Measurements from ENCODE around the gene SCUBE1.

Gene SCUBE1

DNA sequence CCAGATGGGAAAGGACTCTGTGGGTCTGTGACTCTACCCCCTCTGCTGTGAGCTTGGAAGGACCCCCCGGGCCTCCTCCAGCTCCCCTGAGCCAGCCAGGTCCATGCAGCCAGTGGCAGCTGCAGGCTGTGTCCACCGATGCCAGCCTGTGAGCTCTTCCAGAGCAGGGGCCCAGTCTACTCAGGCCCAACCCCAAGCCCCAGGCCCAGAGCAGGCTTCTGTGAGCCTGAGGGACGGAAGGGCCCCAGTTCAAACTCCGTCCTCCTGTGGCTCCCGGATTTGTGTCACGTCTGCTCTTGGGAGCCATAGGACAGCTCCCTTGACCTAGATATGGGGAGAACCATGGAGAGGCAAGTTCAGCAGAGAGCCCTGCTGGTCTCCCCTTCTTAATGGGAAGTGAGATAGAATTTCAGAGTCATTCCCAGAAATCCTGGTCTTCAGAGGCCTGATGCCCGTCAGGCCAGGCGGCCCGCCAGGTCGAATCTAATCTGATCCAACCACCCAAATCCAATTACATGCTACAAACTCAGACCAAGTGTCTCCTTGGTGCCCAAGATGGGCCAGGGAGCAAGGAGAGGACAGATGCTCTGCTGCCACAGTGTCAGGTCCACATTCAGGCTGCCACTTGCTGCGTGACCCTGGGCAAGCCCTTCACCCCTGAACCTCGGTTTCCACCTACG, 75.1 kb downstream of the SCUBE1 start:
- Mint-ChIP-seq H3K36me3 (ENCODE audit: low read depth) (no peaks in the 10 kb centered on the region), H3K4me1 (ENCODE audit: low read depth) (peaks cover 18% of the 10 kb centered on the region), H3K27me3 (peaks cover 20% of the 10 kb centered on the region), H3K27ac (no peak overlapping the region), H3K9me3 (no peaks in the 10 kb centered on the region), H3K4me3 (no peak overlapping the region)
- intact Hi-C loops (cut with micrococcal nuclease) = no loop called here

DNA sequence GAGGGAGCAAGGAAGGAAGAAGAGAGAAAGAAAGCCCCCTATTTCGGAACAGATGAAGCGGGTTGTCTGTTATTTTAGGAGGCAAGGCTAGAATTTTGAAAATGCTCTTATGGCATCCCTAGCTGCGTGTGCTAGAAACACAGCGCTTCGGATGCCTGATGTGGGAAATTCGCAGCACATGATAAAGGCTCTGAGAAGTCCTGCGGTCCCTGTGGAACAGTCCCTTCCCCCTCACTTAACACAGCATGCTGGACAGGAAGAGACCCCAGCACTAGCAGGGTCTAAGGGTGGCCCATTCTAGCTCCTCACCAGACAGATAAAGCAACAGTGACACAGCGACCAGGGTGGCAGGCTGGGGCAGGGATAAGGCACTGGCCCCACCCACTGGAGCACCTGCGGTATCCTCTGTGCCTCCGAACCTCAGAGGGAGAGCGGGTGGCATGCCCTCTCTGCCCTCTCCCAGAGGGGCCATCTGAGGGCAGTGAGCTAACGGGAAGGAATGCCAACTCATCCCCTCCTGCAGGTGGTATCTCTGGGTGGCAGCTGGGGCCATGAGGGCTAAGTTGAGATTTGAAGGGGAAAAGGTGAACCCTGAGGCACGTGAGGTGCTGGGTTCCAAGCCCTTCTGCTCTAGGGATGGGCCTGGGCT, 75.7 kb downstream of the SCUBE1 start:
- Mint-ChIP-seq H3K4me1 (ENCODE audit: low read depth) (peaks cover 21% of the 10 kb centered on the region), H3K27me3 (peaks cover 24% of the 10 kb centered on the region), H3K9me3 (no peaks in the 10 kb centered on the region), H3K27ac (no peak overlapping the region), H3K36me3 (ENCODE audit: low read depth) (no peaks in the 10 kb centered on the region), H3K4me3 (no peak overlapping the region)
- intact Hi-C loops (cut with micrococcal nuclease) = no loop called here

DNA sequence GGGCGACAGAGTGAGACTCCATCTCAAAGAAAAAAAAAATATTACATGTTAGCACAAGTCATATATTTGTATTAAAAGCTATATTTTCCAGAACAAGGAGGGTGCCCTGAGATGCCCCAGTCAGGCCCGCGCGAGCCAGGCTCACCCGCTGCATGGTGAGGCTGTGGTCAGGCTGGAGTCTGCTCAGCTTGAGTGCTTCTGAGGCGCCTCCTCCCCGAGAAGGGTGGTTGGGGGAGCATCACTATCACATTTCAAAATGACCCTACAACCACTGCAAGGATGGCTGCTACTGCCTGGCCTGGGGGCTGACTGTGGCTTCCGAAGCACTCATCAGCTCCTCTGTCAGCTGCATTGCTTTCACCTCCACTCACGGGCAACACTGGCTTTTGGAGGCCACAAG, 77.1 kb downstream of the SCUBE1 start:
- H3K27me3 Mint-ChIP-seq = peaks cover 29% of the 10 kb centered on the region
- no peaks in the 10 kb centered on the region for H3K9me3 Mint-ChIP-seq
- H3K27ac Mint-ChIP-seq = no peak overlapping the region
- H3K36me3 Mint-ChIP-seq (ENCODE audit: low read depth) = no peaks in the 10 kb centered on the region
- H3K4me3 Mint-ChIP-seq = no peak overlapping the region
- intact Hi-C loops (cut with micrococcal nuclease) = no loop called here
- peaks cover 21% of the 10 kb centered on the region for H3K4me1 Mint-ChIP-seq (ENCODE audit: low read depth)

DNA sequence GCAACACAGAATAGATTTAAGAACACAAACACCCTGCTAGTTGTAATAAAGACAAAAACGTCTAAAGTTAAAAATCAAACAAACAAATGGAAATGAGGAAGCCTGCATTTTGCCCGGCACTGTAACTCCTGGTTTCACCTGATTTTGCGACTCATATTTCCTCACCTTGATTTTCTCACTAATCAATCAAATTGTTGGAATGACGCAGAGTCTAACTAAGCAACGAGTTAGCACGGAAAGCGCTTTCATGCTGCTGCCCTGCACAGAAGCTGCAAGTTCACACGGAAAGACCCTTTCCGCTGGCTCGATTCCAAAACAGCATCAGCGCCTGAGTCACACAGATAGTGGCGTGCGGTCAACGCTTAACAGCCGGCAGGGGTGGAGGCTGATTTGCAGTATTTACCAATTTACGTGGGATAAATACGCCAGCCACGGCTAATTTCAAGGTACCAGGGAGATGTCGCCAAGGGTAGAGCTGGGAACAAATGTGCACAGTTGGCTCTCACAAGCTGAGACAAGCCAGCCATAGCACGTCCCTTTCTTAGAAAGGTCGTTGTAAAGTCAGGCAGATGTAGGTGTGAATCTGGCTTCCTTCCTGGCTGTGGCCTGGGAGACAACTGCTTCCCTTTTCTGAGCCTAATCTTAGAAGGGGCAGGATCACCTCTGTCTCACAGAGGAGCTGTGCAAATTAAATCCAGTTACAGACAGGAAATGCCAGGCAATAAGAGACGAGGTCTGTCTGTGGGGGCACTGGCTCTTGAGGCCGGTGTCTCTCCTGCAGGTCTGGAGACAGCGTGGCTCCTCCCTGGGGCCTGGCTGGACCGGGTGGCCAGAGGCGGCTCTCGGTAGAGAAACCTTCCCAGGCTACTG, 79.3 kb downstream of the SCUBE1 start:
- no peaks in the 10 kb centered on the region for H3K36me3 Mint-ChIP-seq (ENCODE audit: low read depth)
- intact Hi-C loops (cut with micrococcal nuclease) = no loop called here
- no peaks in the 10 kb centered on the region for H3K9me3 Mint-ChIP-seq
- H3K27me3 Mint-ChIP-seq = peaks cover 30% of the 10 kb centered on the region
- H3K27ac Mint-ChIP-seq = no peak overlapping the region
- H3K4me3 Mint-ChIP-seq = peak overlapping the region; percentile 30
- peaks cover 21% of the 10 kb centered on the region for H3K4me1 Mint-ChIP-seq (ENCODE audit: low read depth)

DNA sequence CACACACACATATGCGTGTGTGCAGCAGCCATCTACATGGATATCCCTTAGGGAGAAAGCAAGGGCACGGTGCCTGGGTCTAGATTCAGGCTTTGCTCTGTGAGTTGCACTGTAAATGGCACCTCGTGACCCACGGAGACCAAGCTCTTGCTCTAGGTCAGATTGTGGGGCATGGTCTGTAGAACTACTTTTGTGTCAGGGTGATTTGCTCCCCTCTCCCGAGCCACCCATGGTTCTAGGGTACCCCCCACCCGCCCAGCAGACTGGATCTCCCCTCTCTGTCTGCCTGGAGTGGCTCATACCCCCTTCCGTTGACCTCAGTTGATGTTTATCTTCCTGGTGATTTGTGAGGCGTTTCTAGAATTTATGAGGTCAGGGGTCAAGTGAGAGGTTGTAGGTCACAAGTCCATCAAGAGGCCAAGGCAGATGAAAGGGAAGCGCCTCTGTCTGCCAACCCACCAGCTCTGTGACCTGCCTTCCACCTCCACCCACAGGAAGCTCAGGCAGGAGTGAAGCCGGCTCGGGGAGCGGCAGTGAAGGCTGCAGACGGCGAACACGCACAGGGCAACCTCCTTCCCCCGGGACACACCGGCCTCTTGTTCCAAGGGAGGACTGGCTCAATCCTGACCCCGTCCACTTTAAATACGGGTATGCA, 80.1 kb downstream of the SCUBE1 start:
- Mint-ChIP-seq H3K9me3 (no peaks in the 10 kb centered on the region), H3K27ac (no peak overlapping the region), H3K4me1 (ENCODE audit: low read depth) (peaks cover 21% of the 10 kb centered on the region), H3K36me3 (ENCODE audit: low read depth) (no peaks in the 10 kb centered on the region), H3K4me3 (peak overlapping the region; percentile 30), H3K27me3 (peaks cover 33% of the 10 kb centered on the region)
- intact Hi-C loops (cut with micrococcal nuclease) = no loop called here

DNA sequence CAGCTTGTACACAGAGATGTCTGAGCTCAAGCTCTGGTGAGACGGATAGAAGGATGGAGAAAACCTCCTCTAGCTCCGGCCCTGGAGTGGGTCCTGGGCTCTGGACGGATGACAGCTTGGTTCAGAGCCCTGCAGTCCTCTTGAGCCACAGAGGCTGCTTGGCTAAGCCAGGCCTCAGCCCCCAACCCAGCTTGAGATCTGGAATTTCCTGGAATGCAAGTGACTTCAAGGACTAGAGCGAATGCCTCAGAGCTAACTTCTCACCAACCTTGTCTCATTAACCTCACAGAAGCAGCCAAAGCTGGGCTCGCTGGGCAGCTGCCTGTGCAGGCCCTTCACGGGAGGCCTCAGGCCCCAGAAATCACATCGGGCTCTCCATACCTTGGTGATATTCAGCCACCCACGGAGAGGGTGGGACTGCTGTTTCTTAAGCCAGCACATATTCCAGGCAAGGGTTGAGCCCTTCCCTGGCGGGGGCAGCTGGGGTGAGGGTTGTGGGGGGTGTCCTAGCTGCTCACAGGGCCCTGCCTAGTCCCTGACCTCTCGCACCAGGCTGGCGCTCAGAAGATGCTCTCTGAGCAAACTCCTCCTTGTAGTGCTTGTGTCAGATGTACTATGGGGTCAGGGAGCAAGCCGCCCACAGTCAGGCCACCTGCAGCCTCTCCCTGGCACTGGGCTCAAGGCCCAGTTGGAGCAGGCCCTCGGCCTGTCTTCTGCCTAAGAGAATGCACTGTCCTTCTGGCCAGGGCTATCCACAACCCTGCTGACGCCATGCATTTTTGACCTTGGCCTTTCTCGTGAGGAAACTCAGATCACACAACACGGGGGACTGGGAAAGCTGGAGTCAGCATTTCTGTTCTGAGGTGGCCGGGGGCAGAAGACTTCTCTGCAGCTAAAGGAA, 82.6 kb downstream of the SCUBE1 start:
- Mint-ChIP-seq H3K36me3 (ENCODE audit: low read depth) (no peaks in the 10 kb centered on the region), H3K4me3 (no peak overlapping the region), H3K27ac (no peak overlapping the region), H3K27me3 (peaks cover 52% of the 10 kb centered on the region), H3K9me3 (no peaks in the 10 kb centered on the region), H3K4me1 (ENCODE audit: low read depth) (peaks cover 21% of the 10 kb centered on the region)
- intact Hi-C loops (cut with micrococcal nuclease) = no loop called here

DNA sequence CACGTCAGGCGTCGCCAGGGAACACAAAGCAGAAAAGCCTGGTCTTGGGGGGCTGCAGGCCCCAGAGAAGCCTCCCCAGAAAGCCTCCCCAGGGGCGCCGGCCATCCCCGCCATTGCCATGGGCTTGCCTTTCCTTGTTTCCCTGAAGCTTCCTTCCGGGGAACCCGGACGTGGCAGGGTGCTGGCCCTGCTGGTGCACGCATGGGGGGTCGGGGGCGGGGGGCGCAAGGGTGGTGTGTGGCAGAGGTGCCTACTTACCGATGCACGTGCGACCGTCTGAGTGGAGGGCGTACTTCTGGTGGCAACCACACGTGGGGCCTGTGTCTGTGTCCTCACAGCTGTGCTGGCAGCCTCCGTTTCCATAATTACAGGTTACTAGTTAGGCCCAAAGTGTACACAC, 85.2 kb downstream of the SCUBE1 start:
- no peak overlapping the region for H3K27ac Mint-ChIP-seq
- H3K4me1 Mint-ChIP-seq (ENCODE audit: low read depth) = peaks cover 2% of the 10 kb centered on the region
- H3K9me3 Mint-ChIP-seq = no peaks in the 10 kb centered on the region
- H3K4me3 Mint-ChIP-seq = no peak overlapping the region
- intact Hi-C loops (cut with micrococcal nuclease) = no loop called here
- peaks cover 34% of the 10 kb centered on the region for H3K27me3 Mint-ChIP-seq
- H3K36me3 Mint-ChIP-seq (ENCODE audit: low read depth) = no peaks in the 10 kb centered on the region

DNA sequence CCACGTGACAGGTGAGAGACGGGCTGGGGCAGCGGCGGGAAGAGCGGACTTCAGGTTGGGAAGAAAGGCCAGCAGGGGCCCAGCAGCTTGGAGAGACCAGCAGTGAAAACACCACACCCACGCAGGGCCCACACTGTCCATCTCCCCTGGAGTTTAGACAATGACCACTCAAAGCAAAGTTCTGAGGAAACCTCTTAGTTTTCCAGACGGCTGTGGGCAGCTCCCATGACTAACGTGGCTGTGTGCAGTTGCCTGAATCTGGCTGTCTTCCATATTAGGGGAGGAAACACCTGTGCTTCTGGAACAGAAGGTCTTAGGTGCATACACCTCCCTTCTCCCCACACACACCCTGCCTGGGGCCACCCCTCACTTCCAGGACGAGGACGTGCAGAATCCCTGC, 85.6 kb downstream of the SCUBE1 start:
- intact Hi-C loops (cut with micrococcal nuclease) = no loop called here
- Mint-ChIP-seq H3K36me3 (ENCODE audit: low read depth) (no peaks in the 10 kb centered on the region), H3K4me3 (no peak overlapping the region), H3K27ac (no peak overlapping the region), H3K9me3 (no peaks in the 10 kb centered on the region), H3K4me1 (ENCODE audit: low read depth) (no peaks in the 10 kb centered on the region), H3K27me3 (peaks cover 31% of the 10 kb centered on the region)

DNA sequence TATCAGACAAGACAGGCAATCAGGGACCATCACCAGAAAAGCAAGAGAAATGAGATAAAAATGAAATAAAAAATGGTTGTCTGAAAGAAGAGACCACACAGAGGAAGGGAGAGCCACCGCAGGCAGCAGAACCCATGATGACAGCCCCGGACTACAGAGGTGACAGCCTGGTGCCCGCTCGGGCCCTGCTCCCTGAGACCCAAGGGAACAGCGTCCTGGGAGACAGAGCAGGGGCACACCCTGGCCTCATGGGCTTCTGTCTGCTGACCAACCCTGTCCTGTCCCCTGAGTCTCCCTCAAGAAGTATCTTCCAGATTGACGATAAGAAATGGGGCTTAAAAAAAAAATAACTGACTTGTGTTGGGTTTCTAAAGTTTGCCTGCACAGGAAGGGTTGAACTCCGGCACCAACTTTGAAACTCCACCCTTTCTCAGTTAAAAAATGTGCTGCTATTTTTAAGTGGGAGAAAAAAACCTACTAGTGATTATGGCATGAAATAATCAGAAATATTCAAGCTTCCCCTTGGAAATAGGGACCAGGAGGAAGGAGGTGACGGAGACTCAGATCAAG, 86.1 kb downstream of the SCUBE1 start:
- peaks cover 29% of the 10 kb centered on the region for H3K27me3 Mint-ChIP-seq
- no peaks in the 10 kb centered on the region for H3K4me1 Mint-ChIP-seq (ENCODE audit: low read depth)
- H3K36me3 Mint-ChIP-seq (ENCODE audit: low read depth) = no peaks in the 10 kb centered on the region
- no peaks in the 10 kb centered on the region for H3K9me3 Mint-ChIP-seq
- H3K4me3 Mint-ChIP-seq = no peak overlapping the region
- intact Hi-C loops (cut with micrococcal nuclease) = no loop called here
- no peak overlapping the region for H3K27ac Mint-ChIP-seq

DNA sequence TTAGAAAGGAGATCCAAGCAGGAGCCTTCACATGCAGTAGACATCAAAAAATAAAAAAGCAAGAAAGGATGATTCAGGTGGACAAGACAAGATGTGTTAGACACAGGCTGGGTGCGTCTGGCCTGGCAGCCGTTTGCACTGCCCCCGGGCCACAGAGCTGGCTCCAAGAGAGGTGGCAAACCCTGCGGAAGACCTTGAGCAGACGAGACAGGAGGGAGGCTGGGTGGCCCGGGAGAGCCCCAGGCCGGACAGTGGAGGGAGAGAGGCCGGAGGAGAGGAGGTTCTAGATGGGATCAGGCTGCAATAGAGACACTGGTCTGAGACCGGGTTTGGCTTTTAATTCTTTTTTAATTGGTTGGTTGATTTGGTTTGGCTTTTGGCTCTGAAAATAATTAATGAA, 86.6 kb downstream of the SCUBE1 start:
- Mint-ChIP-seq H3K27me3 (peaks cover 28% of the 10 kb centered on the region), H3K27ac (no peak overlapping the region), H3K4me1 (ENCODE audit: low read depth) (no peaks in the 10 kb centered on the region), H3K9me3 (no peaks in the 10 kb centered on the region), H3K36me3 (ENCODE audit: low read depth) (no peaks in the 10 kb centered on the region), H3K4me3 (no peak overlapping the region)
- intact Hi-C loops (cut with micrococcal nuclease) = no loop called here

DNA sequence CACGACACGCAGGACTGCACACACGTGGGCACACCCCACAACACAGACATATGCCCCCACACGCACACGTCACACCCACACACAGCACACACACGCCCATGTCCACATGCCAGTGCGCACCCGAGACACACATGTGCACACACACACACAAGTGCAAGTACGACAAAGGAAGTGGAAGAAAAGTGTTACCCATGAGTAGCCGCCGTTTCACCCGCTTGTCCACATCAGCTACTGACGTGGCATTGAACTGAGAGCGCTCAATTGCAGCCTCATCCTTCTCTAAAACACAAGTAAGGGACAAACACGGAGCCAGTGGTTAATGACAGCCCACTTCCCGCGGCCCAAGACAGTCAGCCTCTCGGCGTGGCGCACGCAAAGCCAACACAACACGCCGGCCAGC, 87.9 kb downstream of the SCUBE1 start:
- no peak overlapping the region for H3K4me3 Mint-ChIP-seq
- intact Hi-C loops (cut with micrococcal nuclease) = no loop called here
- H3K4me1 Mint-ChIP-seq (ENCODE audit: low read depth) = no peaks in the 10 kb centered on the region
- no peaks in the 10 kb centered on the region for H3K9me3 Mint-ChIP-seq
- peaks cover 25% of the 10 kb centered on the region for H3K27me3 Mint-ChIP-seq
- H3K36me3 Mint-ChIP-seq (ENCODE audit: low read depth) = no peaks in the 10 kb centered on the region
- H3K27ac Mint-ChIP-seq = no peak overlapping the region

DNA sequence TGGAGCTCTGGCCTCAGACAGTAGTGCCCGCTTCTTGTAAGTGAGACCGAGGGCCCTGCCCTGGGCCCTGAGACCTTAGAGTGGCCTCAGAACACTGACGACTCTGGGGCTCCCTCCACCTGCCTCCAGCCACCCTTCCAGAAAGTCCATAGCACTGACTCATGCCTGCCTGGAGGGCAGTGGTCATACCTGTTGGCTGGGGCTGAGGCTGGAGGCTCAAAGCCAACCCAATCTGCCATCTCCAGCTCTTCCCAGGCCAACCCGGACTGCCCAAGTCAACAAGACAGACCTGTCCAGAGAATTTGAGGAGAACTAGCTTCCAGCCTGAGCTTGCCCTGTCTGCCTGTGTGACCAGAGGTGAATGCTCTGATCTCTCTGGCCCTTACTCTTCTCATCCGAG, 89.3 kb downstream of the SCUBE1 start:
- intact Hi-C loops (cut with micrococcal nuclease) = no loop called here
- H3K4me1 Mint-ChIP-seq (ENCODE audit: low read depth) = no peaks in the 10 kb centered on the region
- H3K4me3 Mint-ChIP-seq = no peak overlapping the region
- H3K27ac Mint-ChIP-seq = no peak overlapping the region
- H3K36me3 Mint-ChIP-seq (ENCODE audit: low read depth) = no peaks in the 10 kb centered on the region
- H3K27me3 Mint-ChIP-seq = peaks cover 25% of the 10 kb centered on the region
- H3K9me3 Mint-ChIP-seq = no peaks in the 10 kb centered on the region

DNA sequence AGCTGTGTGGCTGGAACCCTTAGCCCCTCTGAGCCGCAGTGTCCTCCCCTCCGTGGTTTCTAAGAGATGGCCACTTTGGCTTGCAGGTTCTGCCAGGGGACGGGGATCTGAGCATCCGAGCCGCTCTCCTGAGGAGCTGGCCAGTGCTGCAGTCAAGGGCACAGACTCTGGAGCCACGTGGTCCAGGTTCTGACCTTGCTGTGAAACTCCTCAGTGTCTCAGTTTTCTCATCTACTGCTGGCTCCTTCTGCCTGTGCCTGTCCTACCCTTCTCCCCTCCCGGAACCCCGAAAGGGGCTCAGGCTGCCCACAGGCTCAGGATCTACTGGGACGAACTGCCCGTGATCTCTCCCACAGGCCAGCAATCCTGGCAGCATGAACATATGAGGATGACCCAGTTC, 90.9 kb downstream of the SCUBE1 start:
- Mint-ChIP-seq H3K4me3 (no peak overlapping the region), H3K27me3 (peaks cover 17% of the 10 kb centered on the region), H3K4me1 (ENCODE audit: low read depth) (no peaks in the 10 kb centered on the region), H3K9me3 (no peaks in the 10 kb centered on the region), H3K27ac (no peak overlapping the region), H3K36me3 (ENCODE audit: low read depth) (no peaks in the 10 kb centered on the region)
- intact Hi-C loops (cut with micrococcal nuclease) = no loop called here

Data from dendritic cell treated with granulocyte-macrophage colony-stimulating factor and Interleukin-4, amounts not matched to agents 40 ng/mL and 50 ng/mL, for 4 days (primary cell).